ENCODE results near the gene HYAL1. TPM values are rescaled to one million over a fixed set of nuclear protein-coding genes. Genes with fewer than 3 reads are reported as not detected.

HYAL1 gene
- total and polyA plus RNA-seq, 2 experiments from 2014 or later, result 3.3 to 5.0 TPM

GRCh38 chr3:50276762-50277101 lies 26.6 kb downstream of the HYAL1 start:
- DNase-seq (ENCODE audit: low read depth in 1 of 2, low spot score in 1 of 2), result no peak
- Histone ChIP-seq H3K27me3 (peaks cover 35% of the 10 kb centered on the region), H3K4me1 (ENCODE audit: low read depth) (peaks cover 14% of the 10 kb centered on the region), H3K4me3 (no peak overlapping the region), H3K27ac (no peak overlapping the region), H3K36me3 (no peaks in the 10 kb centered on the region), H3K9me3 (ENCODE audit: low read depth) (no peaks in the 10 kb centered on the region)
- TF ChIP-seq, protein P1, sequence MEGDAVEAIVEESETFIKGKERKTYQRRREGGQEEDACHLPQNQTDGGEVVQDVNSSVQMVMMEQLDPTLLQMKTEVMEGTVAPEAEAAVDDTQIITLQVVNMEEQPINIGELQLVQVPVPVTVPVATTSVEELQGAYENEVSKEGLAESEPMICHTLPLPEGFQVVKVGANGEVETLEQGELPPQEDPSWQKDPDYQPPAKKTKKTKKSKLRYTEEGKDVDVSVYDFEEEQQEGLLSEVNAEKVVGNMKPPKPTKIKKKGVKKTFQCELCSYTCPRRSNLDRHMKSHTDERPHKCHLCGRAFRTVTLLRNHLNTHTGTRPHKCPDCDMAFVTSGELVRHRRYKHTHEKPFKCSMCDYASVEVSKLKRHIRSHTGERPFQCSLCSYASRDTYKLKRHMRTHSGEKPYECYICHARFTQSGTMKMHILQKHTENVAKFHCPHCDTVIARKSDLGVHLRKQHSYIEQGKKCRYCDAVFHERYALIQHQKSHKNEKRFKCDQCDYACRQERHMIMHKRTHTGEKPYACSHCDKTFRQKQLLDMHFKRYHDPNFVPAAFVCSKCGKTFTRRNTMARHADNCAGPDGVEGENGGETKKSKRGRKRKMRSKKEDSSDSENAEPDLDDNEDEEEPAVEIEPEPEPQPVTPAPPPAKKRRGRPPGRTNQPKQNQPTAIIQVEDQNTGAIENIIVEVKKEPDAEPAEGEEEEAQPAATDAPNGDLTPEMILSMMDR (IDR thresholded peaks at IDR 0.05; ENCODE audit: low read depth, low read length), result no peak

- H3K36me3 ChIP-seq, result no peaks in the 10 kb centered on the region
- H3K27ac ChIP-seq, result no peak overlapping the region
- DNase-seq (ENCODE audit: low read depth in 1 of 2, low spot score in 1 of 2), result no peak
- TF ChIP-seq, protein P1 (IDR thresholded peaks at IDR 0.05; ENCODE audit: low read depth, low read length), result no peak
- no peak overlapping the region for H3K4me3 ChIP-seq
- no peaks in the 10 kb centered on the region for H3K9me3 ChIP-seq (ENCODE audit: low read depth)
- peaks cover 35% of the 10 kb centered on the region for H3K27me3 ChIP-seq
- H3K4me1 ChIP-seq (ENCODE audit: low read depth), result peaks cover 14% of the 10 kb centered on the region
Observed at GRCh38 chr3:50275996-50276761, 27.2 kb downstream of the HYAL1 start.

- H3K9me3 ChIP-seq (ENCODE audit: low read depth), result no peaks in the 10 kb centered on the region
- TF ChIP-seq, protein P1 (IDR thresholded peaks at IDR 0.05; ENCODE audit: low read depth, low read length), result no peak
- H3K4me3 ChIP-seq, result peak overlapping the region; percentile 14
Observed at GRCh38 chr3:50275141-50275995, 28.0 kb downstream of the HYAL1 start.

GRCh38 chr3:50274371-50275104 lies 28.8 kb downstream of the HYAL1 start:
- Histone ChIP-seq H3K27me3 (peaks cover 35% of the 10 kb centered on the region), H3K36me3 (no peaks in the 10 kb centered on the region), H3K27ac (no peak overlapping the region), H3K4me1 (ENCODE audit: low read depth) (peaks cover 12% of the 10 kb centered on the region), H3K4me3 (no peak overlapping the region), H3K9me3 (ENCODE audit: low read depth) (no peaks in the 10 kb centered on the region)
- DNase-seq (ENCODE audit: low read depth in 1 of 2, low spot score in 1 of 2), result peak; percentile 66 to 82
- TF ChIP-seq, protein P1 (IDR thresholded peaks at IDR 0.05; ENCODE audit: low read depth, low read length), result peak; percentile 76

More at GRCh38 chr3:50275141-50275995, 28.0 kb downstream of the HYAL1 start:
- DNase-seq (ENCODE audit: low read depth in 1 of 2, low spot score in 1 of 2), result peak in 1 of 2 donors; percentile 57
- no peaks in the 10 kb centered on the region for H3K36me3 ChIP-seq
- peaks cover 35% of the 10 kb centered on the region for H3K27me3 ChIP-seq
- H3K27ac ChIP-seq, result no peak overlapping the region
- peaks cover 14% of the 10 kb centered on the region for H3K4me1 ChIP-seq (ENCODE audit: low read depth)

DNA sequence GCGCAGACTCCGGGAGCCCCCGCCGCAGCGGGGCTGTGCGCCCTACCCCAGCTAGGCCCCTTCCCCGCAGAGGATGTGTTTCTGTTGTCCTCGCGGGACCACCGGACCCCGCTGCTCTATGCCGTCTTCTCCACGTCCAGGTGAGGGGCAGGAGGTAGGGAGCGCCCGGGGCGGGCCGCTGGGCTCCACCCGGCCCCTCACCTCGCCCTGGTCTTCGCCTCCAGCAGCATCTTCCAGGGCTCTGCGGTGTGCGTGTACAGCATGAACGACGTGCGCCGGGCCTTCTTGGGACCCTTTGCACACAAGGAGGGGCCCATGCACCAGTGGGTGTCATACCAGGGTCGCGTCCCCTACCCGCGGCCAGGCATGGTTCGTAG lies 29.7 kb downstream of the HYAL1 start:
- DNase-seq (ENCODE audit: low read depth in 1 of 2, low spot score in 1 of 2), result no peak
- Histone ChIP-seq H3K4me1 (ENCODE audit: low read depth) (peaks cover 4% of the 10 kb centered on the region), H3K27ac (no peak overlapping the region), H3K36me3 (no peaks in the 10 kb centered on the region), H3K4me3 (no peak overlapping the region), H3K9me3 (ENCODE audit: low read depth) (no peaks in the 10 kb centered on the region), H3K27me3 (peaks cover 35% of the 10 kb centered on the region)
- TF ChIP-seq, protein P1 (IDR thresholded peaks at IDR 0.05; ENCODE audit: low read depth, low read length), result no peak

Data from cardiac muscle cell (in vitro differentiated cells and primary cell).